ENCODE results near the gene PCGF3. TPM values are rescaled to one million over a fixed set of nuclear protein-coding genes. Genes with fewer than 3 reads are reported as not detected.
A peak's percentile ranks its signal among the peaks of the same experiment; 100 is the strongest.

The PCGF3 gene
- total RNA-seq, 1 donor from 2014 or later = 55.4 TPM

- no peaks in the 10 kb centered on the region for H3K27me3 Mint-ChIP-seq (ENCODE audit: low read depth)
- TF ChIP-seq, protein P1, sequence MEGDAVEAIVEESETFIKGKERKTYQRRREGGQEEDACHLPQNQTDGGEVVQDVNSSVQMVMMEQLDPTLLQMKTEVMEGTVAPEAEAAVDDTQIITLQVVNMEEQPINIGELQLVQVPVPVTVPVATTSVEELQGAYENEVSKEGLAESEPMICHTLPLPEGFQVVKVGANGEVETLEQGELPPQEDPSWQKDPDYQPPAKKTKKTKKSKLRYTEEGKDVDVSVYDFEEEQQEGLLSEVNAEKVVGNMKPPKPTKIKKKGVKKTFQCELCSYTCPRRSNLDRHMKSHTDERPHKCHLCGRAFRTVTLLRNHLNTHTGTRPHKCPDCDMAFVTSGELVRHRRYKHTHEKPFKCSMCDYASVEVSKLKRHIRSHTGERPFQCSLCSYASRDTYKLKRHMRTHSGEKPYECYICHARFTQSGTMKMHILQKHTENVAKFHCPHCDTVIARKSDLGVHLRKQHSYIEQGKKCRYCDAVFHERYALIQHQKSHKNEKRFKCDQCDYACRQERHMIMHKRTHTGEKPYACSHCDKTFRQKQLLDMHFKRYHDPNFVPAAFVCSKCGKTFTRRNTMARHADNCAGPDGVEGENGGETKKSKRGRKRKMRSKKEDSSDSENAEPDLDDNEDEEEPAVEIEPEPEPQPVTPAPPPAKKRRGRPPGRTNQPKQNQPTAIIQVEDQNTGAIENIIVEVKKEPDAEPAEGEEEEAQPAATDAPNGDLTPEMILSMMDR (IDR thresholded peaks at IDR 0.05) = no peak
- peak; percentile 68 for DNase-seq (ENCODE audit: low spot score)
- H3K4me1 Mint-ChIP-seq (ENCODE audit: low read depth) = no peaks in the 10 kb centered on the region
- H3K36me3 Mint-ChIP-seq (ENCODE audit: low read depth) = no peaks in the 10 kb centered on the region
- no peak overlapping the region for H3K4me3 Mint-ChIP-seq (ENCODE audit: unreplicated experiment)
- no peaks in the 10 kb centered on the region for H3K9me3 Mint-ChIP-seq (ENCODE audit: low read depth)
- H3K27ac Mint-ChIP-seq (ENCODE audit: unreplicated experiment) = no peak overlapping the region
Measured at GRCh38 chr4:658681-659667, 46.7 kb upstream of the PCGF3 start.

- Mint-ChIP-seq H3K4me1 (ENCODE audit: low read depth) (peaks cover 2% of the 10 kb centered on the region), H3K9me3 (ENCODE audit: low read depth) (no peaks in the 10 kb centered on the region), H3K4me3 (ENCODE audit: unreplicated experiment) (no peak overlapping the region), H3K27me3 (ENCODE audit: low read depth) (no peaks in the 10 kb centered on the region), H3K27ac (ENCODE audit: unreplicated experiment) (no peak overlapping the region), H3K36me3 (ENCODE audit: low read depth) (no peaks in the 10 kb centered on the region)
- peak; percentile 66 for DNase-seq (ENCODE audit: low spot score)
- TF ChIP-seq, protein P1 (IDR thresholded peaks at IDR 0.05) = no peak
Measured at GRCh38 chr4:659851-660250, 45.8 kb upstream of the PCGF3 start.

DNA sequence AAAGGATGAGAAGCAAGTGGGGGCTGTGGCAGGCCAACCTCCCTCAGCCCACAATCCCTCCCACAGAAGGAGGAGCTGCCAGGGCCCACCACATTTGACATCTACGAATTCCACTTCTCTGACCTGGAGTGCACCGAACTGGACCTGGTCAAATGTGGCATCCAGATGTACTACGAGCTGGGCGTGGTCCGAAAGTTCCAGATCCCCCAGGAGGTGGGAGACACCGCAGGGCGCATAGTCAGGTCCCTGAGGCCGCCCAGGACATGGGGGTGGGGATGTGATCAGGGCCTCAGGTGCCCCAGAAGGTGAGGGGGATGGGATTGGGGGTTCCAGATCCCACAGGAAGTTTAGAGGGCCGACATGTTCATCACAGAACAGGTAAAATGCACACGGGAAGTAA lies 45.2 kb upstream of the PCGF3 start:
- TF ChIP-seq, protein P1 (IDR thresholded peaks at IDR 0.05) = no peak
- no peaks in the 10 kb centered on the region for H3K9me3 Mint-ChIP-seq (ENCODE audit: low read depth)
- no peaks in the 10 kb centered on the region for H3K27me3 Mint-ChIP-seq (ENCODE audit: low read depth)
- DNase-seq (ENCODE audit: low spot score) = peak; percentile 74
- no peak overlapping the region for H3K27ac Mint-ChIP-seq (ENCODE audit: unreplicated experiment)
- peaks cover 2% of the 10 kb centered on the region for H3K4me1 Mint-ChIP-seq (ENCODE audit: low read depth)
- no peaks in the 10 kb centered on the region for H3K36me3 Mint-ChIP-seq (ENCODE audit: low read depth)
- no peak overlapping the region for H3K4me3 Mint-ChIP-seq (ENCODE audit: unreplicated experiment)

DNA sequence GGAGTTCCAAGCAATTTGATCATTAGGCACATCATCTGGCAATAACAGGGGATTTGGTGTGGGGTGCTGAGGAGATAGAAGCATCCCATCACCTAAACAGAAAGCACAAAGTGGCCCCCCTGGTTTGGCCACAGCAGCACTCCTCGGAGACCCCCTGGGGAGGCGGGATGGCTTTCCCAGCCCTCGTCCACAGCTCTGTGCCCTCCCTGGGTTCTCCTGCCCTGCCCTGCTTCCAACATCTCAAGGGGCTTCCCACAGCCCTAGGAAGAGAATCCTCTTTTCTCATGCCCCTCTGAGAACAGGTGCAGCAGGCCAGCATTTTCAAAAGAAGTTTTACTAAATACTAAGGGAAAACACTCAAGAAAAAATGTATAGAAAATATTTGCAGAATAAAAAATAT lies 44.4 kb upstream of the PCGF3 start:
- Mint-ChIP-seq H3K27ac (ENCODE audit: unreplicated experiment) (no peak overlapping the region), H3K9me3 (ENCODE audit: low read depth) (no peaks in the 10 kb centered on the region), H3K4me3 (ENCODE audit: unreplicated experiment) (no peak overlapping the region), H3K27me3 (ENCODE audit: low read depth) (no peaks in the 10 kb centered on the region), H3K36me3 (ENCODE audit: low read depth) (no peaks in the 10 kb centered on the region), H3K4me1 (ENCODE audit: low read depth) (peaks cover 2% of the 10 kb centered on the region)
- TF ChIP-seq, protein P1 (IDR thresholded peaks at IDR 0.05) = no peak
- DNase-seq (ENCODE audit: low spot score) = peak; percentile 51

DNA sequence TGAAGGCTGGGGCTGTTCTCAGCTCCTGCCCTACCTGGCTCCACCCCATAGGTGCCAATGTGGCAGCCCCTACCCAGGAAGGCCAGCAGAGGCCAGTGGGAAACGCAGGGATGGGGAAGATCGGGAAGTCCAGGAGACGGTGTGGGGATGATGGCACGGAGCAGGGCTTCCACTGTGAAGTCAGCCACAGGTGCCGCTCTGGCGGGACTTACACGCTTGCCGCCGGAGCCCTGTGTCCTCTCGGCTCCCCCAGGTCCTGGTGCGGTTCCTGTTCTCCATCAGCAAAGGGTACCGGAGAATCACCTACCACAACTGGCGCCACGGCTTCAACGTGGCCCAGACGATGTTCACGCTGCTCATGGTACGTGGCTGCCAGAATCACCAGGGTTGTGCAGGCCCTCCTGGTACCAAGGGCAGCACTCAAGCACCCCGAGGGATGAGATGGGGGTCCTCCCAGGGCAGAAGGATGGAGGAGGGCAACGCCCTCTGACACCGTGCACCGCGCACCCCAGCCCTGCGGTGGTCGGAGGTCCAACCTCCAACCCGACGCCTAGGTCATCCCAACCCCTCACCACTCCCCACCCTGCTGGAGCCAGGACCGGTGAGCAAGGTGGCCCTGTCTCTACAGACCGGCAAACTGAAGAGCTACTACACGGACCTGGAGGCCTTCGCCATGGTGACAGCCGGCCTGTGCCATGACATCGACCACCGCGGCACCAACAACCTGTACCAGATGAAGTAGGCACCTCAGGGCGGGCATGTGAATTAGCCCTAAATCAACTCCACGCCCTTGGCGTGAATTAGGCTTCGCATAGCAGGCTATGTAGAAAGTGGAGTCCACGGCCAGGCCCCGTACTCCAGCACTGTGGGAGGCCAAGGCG lies 43.5 kb upstream of the PCGF3 start:
- DNase-seq (ENCODE audit: low spot score) = peak; percentile 88
- TF ChIP-seq, protein P1 (IDR thresholded peaks at IDR 0.05) = no peak
- peaks cover 2% of the 10 kb centered on the region for H3K4me1 Mint-ChIP-seq (ENCODE audit: low read depth)
- H3K36me3 Mint-ChIP-seq (ENCODE audit: low read depth) = no peaks in the 10 kb centered on the region
- no peaks in the 10 kb centered on the region for H3K9me3 Mint-ChIP-seq (ENCODE audit: low read depth)
- H3K27ac Mint-ChIP-seq (ENCODE audit: unreplicated experiment) = no peak overlapping the region
- no peaks in the 10 kb centered on the region for H3K27me3 Mint-ChIP-seq (ENCODE audit: low read depth)
- no peak overlapping the region for H3K4me3 Mint-ChIP-seq (ENCODE audit: unreplicated experiment)

All from chondrocyte (in vitro differentiated cells).